RCC 7860 (cell line): ENCODE measurements around the gene CEP104.
"Not testable (repeated sequence)": the region's sequence is repeated elsewhere in the genome, so short reads cannot be mapped to it uniquely, and the experiment has no call there.

Source experiments
- DNase-seq: peaks from one replicate; pipeline ENCODE4 v3.0.0-alpha.2; 2015; ENCODE audit warnings: low spot score
- FAIRE-seq: peaks from 2 replicates; lab custom pipeline; 2012; peaks lifted over from hg19 to GRCh38; lab: Jason Lieb, UNC

The CEP104 gene

DNA sequence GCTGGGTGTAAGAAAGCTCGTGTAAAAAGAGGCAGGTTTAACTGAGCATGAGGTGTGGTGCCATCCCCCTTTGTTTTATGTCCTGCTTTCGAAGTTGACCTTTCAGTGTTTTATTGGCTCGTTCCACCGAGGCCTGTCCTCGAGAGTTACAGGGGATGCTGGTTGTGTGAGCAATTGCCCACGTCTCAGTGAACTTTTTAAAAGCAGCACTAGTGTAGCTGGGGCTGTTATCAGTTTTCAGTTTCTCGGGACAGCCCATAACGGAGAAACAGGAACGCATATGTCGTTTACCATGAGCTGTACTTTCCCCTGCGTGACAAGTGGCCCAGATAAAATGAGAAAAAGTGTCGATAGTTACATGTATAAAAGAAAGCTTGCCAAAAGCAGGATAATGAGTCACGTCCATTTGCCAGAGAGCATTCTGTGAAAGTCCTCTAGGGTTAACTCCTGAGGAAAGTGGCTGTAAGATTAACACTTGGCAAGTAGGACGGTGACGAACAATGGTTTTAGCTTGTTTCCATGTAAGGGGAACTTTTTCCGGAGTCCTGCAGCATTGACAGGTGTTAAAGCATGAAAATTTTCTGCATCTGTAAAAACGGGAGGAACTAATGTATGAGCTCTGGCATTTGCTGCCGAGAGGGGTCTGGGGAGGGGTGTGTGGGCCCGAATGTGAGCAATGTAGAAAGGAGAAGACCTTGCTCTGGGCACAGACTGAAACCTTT lies 52.9 kb downstream of the CEP104 start:
- DNase-seq (no peak), FAIRE-seq (no peak)

DNA sequence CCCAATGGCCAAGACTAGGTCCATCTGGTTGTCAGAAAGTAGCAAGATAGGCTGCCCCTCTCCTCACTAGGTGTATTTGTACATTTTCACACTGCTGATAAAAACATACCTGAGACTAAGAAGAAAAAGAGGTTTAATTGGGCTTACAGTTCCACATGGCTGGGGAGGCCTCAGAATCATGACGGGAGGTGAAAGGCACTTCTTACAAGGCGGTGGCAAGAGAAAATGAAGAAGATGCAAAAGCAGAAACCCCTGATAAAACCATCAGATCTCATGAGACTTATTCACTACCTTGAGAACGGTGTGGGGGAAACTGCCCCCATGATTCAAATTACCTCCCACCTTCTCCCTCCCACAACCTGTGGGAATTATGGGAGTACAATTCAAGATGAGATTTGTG lies 56.2 kb downstream of the CEP104 start:
- not testable (repeated sequence) for DNase-seq, FAIRE-seq

DNA sequence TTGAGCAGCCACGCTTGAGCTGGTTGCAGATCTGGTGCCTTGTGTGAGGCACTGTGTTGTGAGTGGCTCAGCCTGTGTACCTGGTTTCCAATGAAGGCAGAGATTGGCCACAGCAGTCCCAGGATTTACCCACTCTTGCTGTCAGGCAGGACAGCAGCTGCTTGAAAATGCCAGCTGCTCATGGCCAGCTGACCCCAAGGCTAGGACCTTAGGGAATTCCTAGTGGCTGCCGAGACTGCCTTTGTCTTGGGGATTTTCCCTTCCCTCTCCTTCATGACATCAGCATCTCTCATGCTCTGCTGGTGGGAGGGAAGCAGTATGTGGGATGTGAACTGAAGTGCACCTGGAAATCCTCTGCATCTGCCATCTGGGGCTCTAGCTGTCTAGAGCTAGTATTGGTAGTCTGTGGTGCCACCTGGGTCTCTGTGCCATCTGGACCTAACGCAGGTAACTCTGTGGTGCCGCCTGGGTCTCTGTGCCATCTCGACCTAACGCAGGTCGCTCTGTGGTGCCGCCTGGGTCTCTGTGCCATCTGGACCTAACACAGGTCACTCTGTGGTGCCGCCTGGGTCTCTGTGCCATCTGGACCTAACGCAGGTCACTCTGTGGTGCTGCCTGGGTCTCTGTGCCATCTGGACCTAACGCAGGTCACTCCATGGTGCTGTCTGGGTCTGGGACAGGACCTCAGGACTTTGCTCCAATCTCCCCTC lies 56.9 kb downstream of the CEP104 start:
- DNase-seq (no peak), FAIRE-seq (no peak)

GRCh38 chr1:3796215-3797061 lies 60.6 kb downstream of the CEP104 start, which contains the start of gene LRRC47:
Gene LRRC47 (minus strand): TSS chr1:3796498. CDS start chr1:3796476, 22 bp downstream.
- peak; percentile 82 for DNase-seq
- FAIRE-seq: peak; percentile 23

DNA sequence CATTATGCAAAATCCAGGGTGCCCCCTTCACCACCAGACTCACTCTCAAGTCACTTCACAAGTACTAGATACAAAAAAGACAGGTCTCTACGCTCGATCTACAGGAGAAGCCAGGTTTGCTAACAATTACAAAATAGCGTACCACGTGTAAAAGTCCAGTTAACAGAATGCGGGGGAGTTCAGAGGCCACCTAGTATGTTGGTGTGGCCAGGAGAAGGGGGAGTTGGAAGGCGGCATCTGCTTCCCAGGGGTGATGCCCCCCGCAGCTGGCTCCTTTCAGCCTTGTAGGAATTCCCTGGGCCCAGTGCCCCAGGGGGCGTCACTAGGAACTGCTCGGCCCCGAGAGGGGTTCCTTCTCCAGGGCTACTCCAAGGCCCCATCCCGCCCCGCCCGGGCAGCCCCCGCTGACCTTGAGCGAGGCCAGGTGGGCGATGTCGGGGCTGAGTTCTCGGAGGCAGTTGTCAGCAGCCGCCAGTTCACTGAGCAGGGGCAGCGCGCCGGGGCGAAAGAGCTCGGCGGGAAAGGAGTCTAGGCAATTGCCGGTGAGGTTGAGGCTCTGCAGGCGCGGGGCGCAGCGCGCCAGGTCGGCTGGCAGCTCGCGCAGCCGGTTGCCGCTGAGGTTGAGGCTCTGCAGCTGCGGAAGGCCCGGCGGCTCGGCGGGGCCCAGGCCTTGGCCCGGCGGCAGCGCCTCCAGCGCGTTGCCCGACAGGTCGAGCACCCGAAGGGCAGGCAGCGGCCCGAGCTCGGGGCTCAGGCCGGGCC lies 61.4 kb downstream of the CEP104 start:
- FAIRE-seq: no peak

DNA sequence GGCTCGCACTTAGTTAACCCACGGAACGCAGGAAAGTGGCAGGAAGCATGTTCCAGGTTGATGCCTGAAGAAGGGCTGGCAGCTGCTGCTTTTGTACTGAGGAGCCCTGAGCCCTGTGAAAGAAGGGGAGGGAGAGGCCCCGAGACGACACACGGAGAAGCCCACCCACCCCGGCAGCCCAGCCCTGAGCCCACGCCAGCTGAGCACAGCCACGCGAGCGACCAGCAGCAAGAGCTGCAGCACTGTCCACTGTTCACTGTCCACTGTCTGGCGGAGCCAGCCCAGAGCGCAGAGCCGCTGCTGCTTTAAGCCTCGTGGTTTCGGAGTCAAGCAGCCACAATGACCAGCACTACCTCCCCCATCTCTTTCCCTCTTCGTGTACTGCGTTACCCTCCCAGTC lies 66.1 kb downstream of the CEP104 start:
- DNase-seq: no peak
- FAIRE-seq: no peak

More for the DNA sequence above, 61.4 kb downstream of the CEP104 start:
- DNase-seq: no peak

- FAIRE-seq: no peak
- no peak for DNase-seq
These were observed 66.5 kb downstream of the CEP104 start for GRCh38 chr1:3790500-3790923.

DNA sequence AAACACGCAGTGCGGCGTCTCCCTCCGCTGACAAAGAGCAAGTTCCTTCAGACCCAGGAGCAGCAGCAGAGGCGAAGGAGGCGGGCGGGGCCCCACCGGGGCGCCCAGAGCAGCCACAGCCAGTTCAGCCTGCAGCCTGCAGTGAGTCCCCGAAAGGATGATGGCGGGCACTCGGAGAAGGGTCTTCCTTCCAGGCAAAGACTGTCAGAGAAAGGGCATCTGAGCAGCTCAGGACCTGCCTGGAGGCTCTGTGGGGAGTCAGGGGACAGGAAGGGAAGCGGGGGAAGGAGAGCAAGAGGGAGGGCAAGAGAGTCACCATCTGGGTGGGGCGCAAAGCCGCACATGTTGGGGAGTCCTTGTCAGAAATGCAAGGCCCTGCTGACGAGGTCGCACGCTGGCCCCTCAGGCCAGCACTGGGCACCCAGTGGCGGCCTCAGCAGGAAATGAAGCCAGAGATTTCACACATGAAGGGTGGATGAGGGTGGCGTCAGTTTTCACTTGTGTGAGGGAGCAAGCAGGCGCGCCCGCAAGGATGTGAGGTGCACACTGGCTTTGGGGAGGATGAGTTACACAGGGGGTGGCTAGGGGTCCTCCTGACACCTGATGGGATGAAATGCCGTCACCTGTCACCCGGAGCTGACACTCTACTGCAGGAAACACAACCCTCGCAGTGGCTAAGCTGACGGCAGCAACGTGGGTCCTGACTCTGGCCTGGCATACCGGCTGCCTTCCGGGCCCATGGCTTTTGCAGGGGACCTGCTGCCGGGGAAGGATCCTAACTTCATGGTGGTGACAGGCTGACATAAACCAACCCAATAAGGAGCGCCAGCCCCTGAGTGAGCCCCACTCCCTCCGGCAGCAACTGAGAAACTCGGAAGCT lies 67.3 kb downstream of the CEP104 start:
- FAIRE-seq: no peak

GRCh38 chr1:3788756-3789420 lies 68.1 kb downstream of the CEP104 start:
- DNase-seq: no peak
- FAIRE-seq: no peak

More for the DNA sequence above, 67.3 kb downstream of the CEP104 start:
- no peak for DNase-seq

DNA sequence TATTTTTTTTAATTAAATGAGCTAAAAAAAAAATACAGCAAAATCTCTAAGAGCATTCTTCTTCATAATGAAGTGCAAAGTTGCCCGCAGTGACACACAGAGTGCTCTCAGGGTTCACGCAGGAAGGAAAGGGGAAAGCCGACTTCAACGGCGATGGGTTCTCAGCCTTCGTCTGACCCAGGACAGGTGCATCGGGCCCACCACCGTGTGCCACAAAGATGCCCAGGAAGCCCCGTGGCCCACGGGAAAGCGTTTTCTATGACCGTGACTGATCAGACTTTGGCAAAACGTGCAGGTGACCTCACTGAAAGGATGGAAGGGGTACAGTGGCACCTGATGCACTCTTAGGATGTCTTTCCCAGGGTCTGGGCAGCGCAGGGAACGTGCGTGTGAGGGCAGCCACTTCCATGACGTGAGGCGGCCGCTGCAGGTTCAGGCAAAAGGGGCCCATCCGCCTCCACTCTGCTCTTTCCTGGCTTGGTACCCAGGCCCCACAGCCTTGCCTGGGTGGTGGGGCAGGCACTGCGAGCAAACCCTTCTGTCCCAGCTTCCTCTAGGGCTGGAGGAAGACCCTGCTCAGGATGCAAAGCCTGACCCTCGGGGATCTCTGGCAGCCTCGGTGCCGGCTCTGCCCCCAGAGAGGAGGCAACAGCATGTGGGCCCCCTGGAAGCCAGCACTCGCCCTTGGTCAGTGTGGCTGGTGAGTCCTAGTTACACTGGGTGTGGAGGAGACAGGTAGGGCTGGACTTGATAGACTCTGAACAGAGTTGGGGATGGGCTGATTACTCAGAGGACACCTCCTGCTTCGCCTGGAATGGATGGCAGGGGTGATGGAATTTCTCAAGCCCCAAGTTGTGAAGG lies 69.0 kb downstream of the CEP104 start:
- no peak for DNase-seq
- no peak for FAIRE-seq

DNA sequence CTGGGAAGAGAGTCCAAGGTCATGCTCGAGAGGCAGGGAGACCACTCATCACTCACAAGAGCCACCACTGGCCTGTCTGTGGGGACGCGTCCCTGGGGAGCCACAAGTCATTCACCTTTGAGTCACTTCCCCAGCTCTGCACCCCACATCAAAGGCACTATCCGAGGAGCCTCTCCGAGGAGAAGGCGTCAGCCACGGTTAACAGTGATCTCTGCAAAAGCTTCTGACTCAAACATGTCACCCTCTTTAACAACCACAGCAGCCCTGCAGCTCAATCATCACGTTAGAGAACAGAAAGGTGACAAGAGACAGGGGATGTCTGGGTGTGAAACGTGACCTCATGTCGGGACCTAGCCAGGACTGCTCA lies 69.7 kb downstream of the CEP104 start:
- no peak for DNase-seq
- FAIRE-seq: no peak

DNA sequence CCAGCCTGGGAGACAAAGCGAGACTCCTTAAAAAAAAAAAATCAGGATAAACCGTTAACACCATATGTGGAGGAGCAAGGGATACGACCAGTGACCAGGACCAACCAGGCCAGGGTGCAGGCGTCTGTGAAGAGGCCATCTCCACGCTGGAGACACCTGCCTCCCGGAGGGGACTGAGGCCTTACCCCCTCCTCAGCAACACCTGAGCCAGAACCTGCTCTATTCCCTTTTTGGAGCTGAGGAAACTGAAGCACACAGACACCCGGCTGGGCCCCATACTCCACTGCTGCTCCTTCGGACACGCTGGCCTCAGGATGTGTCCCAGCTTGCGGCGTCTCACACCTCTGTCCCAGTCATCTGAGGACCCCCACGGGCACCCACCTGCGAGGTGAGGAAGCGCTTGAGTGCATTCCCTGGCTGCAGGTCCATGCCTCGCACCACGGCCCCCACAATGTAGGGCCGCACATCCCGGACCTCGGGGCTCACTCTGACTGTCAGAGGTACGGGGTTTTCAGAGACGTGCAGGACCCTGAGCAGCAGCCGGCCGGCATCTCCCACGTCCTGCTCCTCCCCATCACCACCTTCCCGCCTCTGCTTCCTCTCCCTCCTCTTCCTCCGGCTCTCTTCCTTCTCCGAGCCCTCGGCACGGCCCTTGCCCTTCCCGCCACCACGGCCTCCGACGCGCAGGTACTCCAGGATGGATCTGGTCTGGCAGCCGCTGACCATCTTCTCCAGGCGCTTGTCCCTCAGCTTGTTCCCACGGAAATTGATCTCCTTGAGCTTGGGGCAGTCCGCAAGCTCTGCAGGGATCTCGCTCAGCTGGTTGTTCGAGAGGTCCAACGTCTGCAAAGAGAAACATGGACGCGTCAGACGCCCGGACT lies 70.3 kb downstream of the CEP104 start:
- DNase-seq (no peak), FAIRE-seq (no peak)

- no peak for FAIRE-seq
- no peak for DNase-seq
These were observed 71.4 kb downstream of the CEP104 start for GRCh38 chr1:3785456-3786157.

GRCh38 chr1:3785045-3785444 lies 72.0 kb downstream of the CEP104 start:
- no peak for DNase-seq
- FAIRE-seq: no peak

- no peak for DNase-seq
- no peak for FAIRE-seq
These were observed 73.1 kb downstream of the CEP104 start for GRCh38 chr1:3783651-3784474.

DNA sequence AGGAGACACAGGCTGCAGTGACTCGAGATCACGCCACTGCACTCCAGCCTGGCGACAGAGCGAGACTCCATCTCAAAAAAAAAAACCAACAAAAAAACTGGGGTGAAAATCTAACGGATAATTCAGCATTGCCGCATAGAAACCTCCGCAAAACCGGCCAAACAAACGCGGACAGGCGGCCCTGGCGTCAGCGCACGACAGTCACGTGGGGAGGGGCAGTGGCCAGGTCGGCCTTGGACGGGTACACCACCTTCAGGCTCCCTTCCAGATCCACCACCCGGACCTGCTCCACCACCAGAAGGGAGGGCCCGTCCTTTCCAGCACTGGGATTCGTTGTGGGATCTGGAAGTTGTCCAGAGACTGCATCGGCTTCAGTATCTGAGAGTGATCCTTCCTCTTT lies 76.1 kb downstream of the CEP104 start:
- FAIRE-seq (no peak), DNase-seq (no peak)
